ENCODE results near the gene SLC13A5. TPM values are rescaled to one million over a fixed set of nuclear protein-coding genes. Genes with fewer than 3 reads are reported as not detected.

The SLC13A5 gene
- total RNA-seq, 1 experiment from 2014 or later: 3.1 TPM

GRCh38 chr17:6677158-6677831 lies 35.9 kb downstream of the SLC13A5 start:
- TF ChIP-seq CTCF (IDR thresholded peaks at IDR 0.05; ENCODE audit: unreplicated experiment): no peak
- no peaks in the 10 kb centered on the region for H3K9me3 Mint-ChIP-seq (ENCODE audit: low read depth, unreplicated experiment)
- H3K27me3 Mint-ChIP-seq (ENCODE audit: unreplicated experiment): peaks cover 14% of the 10 kb centered on the region
- DNase-seq: no peak
- no peak overlapping the region for H3K4me3 Mint-ChIP-seq (ENCODE audit: low read depth, unreplicated experiment)
- peaks cover 13% of the 10 kb centered on the region for H3K4me1 Mint-ChIP-seq (ENCODE audit: low read depth, unreplicated experiment)
- CTCF ChIA-PET: interaction anchor here (0.5 kb wide), 1 partner anchor 261 kb away, joined by 3 read pairs; no protein-coding TSS in a partner anchor
- intact Hi-C loops (cut with micrococcal nuclease; ENCODE audit: unreplicated experiment): no loop called here
- H3K36me3 Mint-ChIP-seq (ENCODE audit: insufficient read depth, unreplicated experiment): no peaks in the 10 kb centered on the region
- H3K27ac Mint-ChIP-seq (ENCODE audit: unreplicated experiment): no peak overlapping the region
- BruUV-seq (replicated peaks): no TSS peak

GRCh38 chr17:6676802-6677157 lies 36.4 kb downstream of the SLC13A5 start:
- Mint-ChIP-seq H3K27ac (ENCODE audit: unreplicated experiment) (no peak overlapping the region), H3K4me3 (ENCODE audit: low read depth, unreplicated experiment) (no peak overlapping the region), H3K4me1 (ENCODE audit: low read depth, unreplicated experiment) (peaks cover 13% of the 10 kb centered on the region), H3K36me3 (ENCODE audit: insufficient read depth, unreplicated experiment) (no peaks in the 10 kb centered on the region), H3K27me3 (ENCODE audit: unreplicated experiment) (peaks cover 14% of the 10 kb centered on the region), H3K9me3 (ENCODE audit: low read depth, unreplicated experiment) (no peaks in the 10 kb centered on the region)
- no TSS peak for BruUV-seq (replicated peaks)
- intact Hi-C loops (cut with micrococcal nuclease; ENCODE audit: unreplicated experiment): no loop called here
- DNase-seq: no peak
- CTCF ChIA-PET: interaction anchor here (0.5 kb wide), 1 partner anchor 261 kb away, joined by 3 read pairs; no protein-coding TSS in a partner anchor
- TF ChIP-seq CTCF (IDR thresholded peaks at IDR 0.05; ENCODE audit: unreplicated experiment): no peak

- Mint-ChIP-seq H3K4me3 (ENCODE audit: low read depth, unreplicated experiment) (no peak overlapping the region), H3K9me3 (ENCODE audit: low read depth, unreplicated experiment) (no peaks in the 10 kb centered on the region), H3K27ac (ENCODE audit: unreplicated experiment) (no peak overlapping the region), H3K36me3 (ENCODE audit: insufficient read depth, unreplicated experiment) (no peaks in the 10 kb centered on the region), H3K27me3 (ENCODE audit: unreplicated experiment) (peaks cover 14% of the 10 kb centered on the region), H3K4me1 (ENCODE audit: low read depth, unreplicated experiment) (peaks cover 5% of the 10 kb centered on the region)
- DNase-seq: no peak
- BruUV-seq (replicated peaks): no TSS peak
- no peak for TF ChIP-seq CTCF (IDR thresholded peaks at IDR 0.05; ENCODE audit: unreplicated experiment)
- CTCF ChIA-PET: no interaction called here
- intact Hi-C loops (cut with micrococcal nuclease; ENCODE audit: unreplicated experiment): no loop called here
Measured at GRCh38 chr17:6675201-6675825, 37.9 kb downstream of the SLC13A5 start.

- no TSS peak for BruUV-seq (replicated peaks)
- intact Hi-C loops (cut with micrococcal nuclease; ENCODE audit: unreplicated experiment): no loop called here
- CTCF ChIA-PET: no interaction called here
- no peak for TF ChIP-seq CTCF (IDR thresholded peaks at IDR 0.05; ENCODE audit: unreplicated experiment)
- DNase-seq: no peak
- peaks cover 9% of the 10 kb centered on the region for H3K4me1 Mint-ChIP-seq (ENCODE audit: low read depth, unreplicated experiment)
- H3K9me3 Mint-ChIP-seq (ENCODE audit: low read depth, unreplicated experiment): no peaks in the 10 kb centered on the region
- peaks cover 4% of the 10 kb centered on the region for H3K36me3 Mint-ChIP-seq (ENCODE audit: insufficient read depth, unreplicated experiment)
- no peak overlapping the region for H3K27ac Mint-ChIP-seq (ENCODE audit: unreplicated experiment)
- no peak overlapping the region for H3K4me3 Mint-ChIP-seq (ENCODE audit: low read depth, unreplicated experiment)
- H3K27me3 Mint-ChIP-seq (ENCODE audit: unreplicated experiment): peaks cover 14% of the 10 kb centered on the region
Measured at GRCh38 chr17:6674586-6674985, 38.6 kb downstream of the SLC13A5 start.
